Measurements from ENCODE around the gene SDCBP2.

SDCBP2 gene

DNA sequence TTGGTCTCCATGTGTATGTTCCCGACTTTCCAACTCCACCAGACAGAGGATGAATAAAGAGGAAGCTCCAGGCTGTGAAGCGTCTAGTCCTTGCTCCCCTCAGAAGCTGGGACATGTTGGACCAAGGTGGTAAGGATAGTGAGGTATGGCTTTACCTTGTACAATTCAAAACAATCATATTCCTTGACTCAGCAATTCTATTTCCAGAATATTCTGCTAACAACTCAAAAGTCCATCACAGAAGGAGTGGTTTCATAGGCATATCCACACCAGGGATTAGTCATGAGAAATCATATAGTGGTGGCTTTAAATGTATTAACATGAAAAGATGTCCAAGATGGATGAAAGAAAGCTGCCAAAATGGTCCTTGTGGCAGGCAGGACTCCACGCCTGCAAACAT is 44.1 kb upstream of the SDCBP2 start:
- TF ChIP-seq, protein P1, sequence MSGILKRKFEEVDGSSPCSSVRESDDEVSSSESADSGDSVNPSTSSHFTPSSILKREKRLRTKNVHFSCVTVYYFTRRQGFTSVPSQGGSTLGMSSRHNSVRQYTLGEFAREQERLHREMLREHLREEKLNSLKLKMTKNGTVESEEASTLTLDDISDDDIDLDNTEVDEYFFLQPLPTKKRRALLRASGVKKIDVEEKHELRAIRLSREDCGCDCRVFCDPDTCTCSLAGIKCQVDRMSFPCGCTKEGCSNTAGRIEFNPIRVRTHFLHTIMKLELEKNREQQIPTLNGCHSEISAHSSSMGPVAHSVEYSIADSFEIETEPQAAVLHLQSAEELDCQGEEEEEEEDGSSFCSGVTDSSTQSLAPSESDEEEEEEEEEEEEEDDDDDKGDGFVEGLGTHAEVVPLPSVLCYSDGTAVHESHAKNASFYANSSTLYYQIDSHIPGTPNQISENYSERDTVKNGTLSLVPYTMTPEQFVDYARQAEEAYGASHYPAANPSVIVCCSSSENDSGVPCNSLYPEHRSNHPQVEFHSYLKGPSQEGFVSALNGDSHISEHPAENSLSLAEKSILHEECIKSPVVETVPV (CRISPR knock-in tag; IDR thresholded peaks at IDR 0.05), result no peak
- TF ChIP-seq GLIS3 (CRISPR knock-in tag; IDR thresholded peaks at IDR 0.05), result no peak
- TF ChIP-seq, protein P2, sequence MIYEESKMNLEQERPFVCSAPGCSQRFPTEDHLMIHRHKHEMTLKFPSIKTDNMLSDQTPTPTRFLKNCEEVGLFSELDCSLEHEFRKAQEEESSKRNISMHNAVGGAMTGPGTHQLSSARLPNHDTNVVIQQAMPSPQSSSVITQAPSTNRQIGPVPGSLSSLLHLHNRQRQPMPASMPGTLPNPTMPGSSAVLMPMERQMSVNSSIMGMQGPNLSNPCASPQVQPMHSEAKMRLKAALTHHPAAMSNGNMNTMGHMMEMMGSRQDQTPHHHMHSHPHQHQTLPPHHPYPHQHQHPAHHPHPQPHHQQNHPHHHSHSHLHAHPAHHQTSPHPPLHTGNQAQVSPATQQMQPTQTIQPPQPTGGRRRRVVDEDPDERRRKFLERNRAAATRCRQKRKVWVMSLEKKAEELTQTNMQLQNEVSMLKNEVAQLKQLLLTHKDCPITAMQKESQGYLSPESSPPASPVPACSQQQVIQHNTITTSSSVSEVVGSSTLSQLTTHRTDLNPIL (CRISPR knock-in tag; IDR thresholded peaks at IDR 0.05; ENCODE audit: low read depth), result no peak

DNA sequence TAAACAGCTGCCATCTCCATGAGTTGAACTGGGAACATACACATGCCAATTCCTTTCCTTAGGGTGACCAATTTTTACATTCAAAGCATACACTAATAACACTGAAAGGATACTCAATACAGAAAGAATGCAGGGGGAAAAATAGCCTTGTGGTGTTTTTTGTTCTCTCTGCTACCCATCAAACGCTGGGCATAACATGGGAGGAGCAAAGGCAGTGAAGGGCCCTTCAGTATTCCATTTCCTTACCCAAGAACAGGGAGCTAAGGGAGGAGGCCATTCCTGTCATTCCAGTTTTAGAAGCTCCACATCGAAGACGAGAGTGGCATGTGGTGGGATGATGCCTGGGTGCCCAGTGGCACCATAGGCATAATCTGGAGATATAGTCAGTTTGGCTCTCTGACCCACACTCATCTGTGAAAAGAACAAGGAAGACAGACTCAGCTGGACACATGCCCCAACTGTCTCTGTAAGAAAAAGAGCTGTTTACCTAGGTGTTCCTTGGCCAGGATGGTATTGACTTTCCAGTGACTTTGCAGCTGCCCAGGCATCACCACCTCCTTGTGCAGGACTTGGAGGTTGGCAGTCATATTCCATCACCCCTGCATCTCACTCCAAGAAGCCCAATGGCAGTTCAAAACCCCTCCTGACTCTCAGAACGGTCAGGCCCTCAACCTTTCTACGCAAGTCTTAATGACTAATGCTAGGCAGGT is 43.0 kb upstream of the SDCBP2 start:
- ATAC-seq, result no peak

More for the DNA sequence above, 44.1 kb upstream of the SDCBP2 start:
- no peak for ATAC-seq

DNA sequence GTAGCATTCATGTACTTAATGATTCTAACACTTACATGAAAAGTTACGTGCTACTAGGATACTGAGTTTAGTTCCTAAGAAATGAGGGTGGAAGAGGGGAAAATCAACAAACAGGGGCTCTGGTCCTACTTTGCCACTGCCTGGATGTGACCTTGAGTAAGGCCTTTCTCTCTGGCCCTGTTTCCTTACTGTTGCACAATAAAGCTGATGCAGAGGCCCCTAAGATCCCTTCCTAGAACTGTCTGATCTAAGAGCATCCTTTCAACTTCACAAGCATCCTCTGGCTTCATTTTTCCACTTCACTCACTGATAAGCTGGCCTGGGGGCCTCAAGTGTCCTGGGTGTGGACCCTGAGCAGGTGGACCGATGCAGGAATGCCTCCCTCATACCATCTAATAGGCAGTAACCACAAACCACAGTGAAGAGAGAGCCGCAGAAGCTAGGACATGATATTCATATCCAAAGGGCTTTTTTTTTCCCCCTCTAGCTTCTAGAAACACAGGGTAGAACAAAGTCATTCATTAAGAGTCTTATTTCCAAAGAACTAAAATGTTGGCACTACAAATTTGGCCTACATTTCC is 42.4 kb upstream of the SDCBP2 start:
- no peak for ATAC-seq
- TF ChIP-seq SNAI2 (CRISPR knock-in tag; IDR thresholded peaks at IDR 0.05), result no peak
- no peak for TF ChIP-seq ESRRG (CRISPR knock-in tag; IDR thresholded peaks at IDR 0.05)
- TF ChIP-seq ZFP30 (CRISPR knock-in tag; IDR thresholded peaks at IDR 0.05), result no peak
- no peak for TF ChIP-seq ZFP3 (CRISPR knock-in tag; IDR thresholded peaks at IDR 0.05)
- no peak for TF ChIP-seq TOX (CRISPR knock-in tag; IDR thresholded peaks at IDR 0.05; ENCODE audit: borderline replicate concordance)
- no peak for TF ChIP-seq CSDC2 (CRISPR knock-in tag; IDR thresholded peaks at IDR 0.05)
- no peak for TF ChIP-seq ISL1 (CRISPR knock-in tag; IDR thresholded peaks at IDR 0.05)
- no peak for TF ChIP-seq PPARA (CRISPR knock-in tag; IDR thresholded peaks at IDR 0.05; ENCODE audit: borderline replicate concordance)
- TF ChIP-seq, protein P3, sequence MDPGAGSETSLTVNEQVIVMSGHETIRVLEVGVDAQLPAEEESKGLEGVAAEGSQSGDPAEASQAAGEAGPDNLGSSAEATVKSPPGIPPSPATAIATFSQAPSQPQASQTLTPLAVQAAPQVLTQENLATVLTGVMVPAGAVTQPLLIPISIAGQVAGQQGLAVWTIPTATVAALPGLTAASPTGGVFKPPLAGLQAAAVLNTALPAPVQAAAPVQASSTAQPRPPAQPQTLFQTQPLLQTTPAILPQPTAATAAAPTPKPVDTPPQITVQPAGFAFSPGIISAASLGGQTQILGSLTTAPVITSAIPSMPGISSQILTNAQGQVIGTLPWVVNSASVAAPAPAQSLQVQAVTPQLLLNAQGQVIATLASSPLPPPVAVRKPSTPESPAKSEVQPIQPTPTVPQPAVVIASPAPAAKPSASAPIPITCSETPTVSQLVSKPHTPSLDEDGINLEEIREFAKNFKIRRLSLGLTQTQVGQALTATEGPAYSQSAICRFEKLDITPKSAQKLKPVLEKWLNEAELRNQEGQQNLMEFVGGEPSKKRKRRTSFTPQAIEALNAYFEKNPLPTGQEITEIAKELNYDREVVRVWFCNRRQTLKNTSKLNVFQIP (CRISPR knock-in tag; IDR thresholded peaks at IDR 0.05; ENCODE audit: borderline replicate concordance, low read depth), result no peak
- TF ChIP-seq GLIS3 (CRISPR knock-in tag; IDR thresholded peaks at IDR 0.05), result no peak
- TF ChIP-seq ARNTL (CRISPR knock-in tag; IDR thresholded peaks at IDR 0.05; ENCODE audit: borderline replicate concordance, low read depth), result no peak
- TF ChIP-seq, protein P4, sequence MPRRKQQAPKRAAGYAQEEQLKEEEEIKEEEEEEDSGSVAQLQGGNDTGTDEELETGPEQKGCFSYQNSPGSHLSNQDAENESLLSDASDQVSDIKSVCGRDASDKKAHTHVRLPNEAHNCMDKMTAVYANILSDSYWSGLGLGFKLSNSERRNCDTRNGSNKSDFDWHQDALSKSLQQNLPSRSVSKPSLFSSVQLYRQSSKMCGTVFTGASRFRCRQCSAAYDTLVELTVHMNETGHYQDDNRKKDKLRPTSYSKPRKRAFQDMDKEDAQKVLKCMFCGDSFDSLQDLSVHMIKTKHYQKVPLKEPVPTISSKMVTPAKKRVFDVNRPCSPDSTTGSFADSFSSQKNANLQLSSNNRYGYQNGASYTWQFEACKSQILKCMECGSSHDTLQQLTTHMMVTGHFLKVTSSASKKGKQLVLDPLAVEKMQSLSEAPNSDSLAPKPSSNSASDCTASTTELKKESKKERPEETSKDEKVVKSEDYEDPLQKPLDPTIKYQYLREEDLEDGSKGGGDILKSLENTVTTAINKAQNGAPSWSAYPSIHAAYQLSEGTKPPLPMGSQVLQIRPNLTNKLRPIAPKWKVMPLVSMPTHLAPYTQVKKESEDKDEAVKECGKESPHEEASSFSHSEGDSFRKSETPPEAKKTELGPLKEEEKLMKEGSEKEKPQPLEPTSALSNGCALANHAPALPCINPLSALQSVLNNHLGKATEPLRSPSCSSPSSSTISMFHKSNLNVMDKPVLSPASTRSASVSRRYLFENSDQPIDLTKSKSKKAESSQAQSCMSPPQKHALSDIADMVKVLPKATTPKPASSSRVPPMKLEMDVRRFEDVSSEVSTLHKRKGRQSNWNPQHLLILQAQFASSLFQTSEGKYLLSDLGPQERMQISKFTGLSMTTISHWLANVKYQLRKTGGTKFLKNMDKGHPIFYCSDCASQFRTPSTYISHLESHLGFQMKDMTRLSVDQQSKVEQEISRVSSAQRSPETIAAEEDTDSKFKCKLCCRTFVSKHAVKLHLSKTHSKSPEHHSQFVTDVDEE (CRISPR knock-in tag; IDR thresholded peaks at IDR 0.05), result no peak
- no peak for TF ChIP-seq OSR1 (CRISPR knock-in tag; IDR thresholded peaks at IDR 0.05)
- TF ChIP-seq ZNF8 (CRISPR knock-in tag; IDR thresholded peaks at IDR 0.05), result no peak

More for the DNA sequence above, 43.0 kb upstream of the SDCBP2 start:
- TF ChIP-seq, protein P4 (CRISPR knock-in tag; IDR thresholded peaks at IDR 0.05), result no peak
- TF ChIP-seq ZNF565 (CRISPR knock-in tag; conservative IDR thresholded peaks at IDR 0.05; ENCODE audit: low read depth) (no peak), PPARA (CRISPR knock-in tag; IDR thresholded peaks at IDR 0.05; ENCODE audit: borderline replicate concordance) (no peak), OSR1 (CRISPR knock-in tag; IDR thresholded peaks at IDR 0.05) (no peak), ZC3H10 (CRISPR knock-in tag; IDR thresholded peaks at IDR 0.05) (no peak), ESRRG (CRISPR knock-in tag; IDR thresholded peaks at IDR 0.05) (no peak), ARNTL (CRISPR knock-in tag; IDR thresholded peaks at IDR 0.05; ENCODE audit: borderline replicate concordance, low read depth) (no peak), TCF4 (CRISPR knock-in tag; IDR thresholded peaks at IDR 0.05; ENCODE audit: borderline replicate concordance) (no peak), ZFP30 (CRISPR knock-in tag; IDR thresholded peaks at IDR 0.05) (no peak), ZNF70 (CRISPR knock-in tag; IDR thresholded peaks at IDR 0.05) (no peak), ISL1 (CRISPR knock-in tag; IDR thresholded peaks at IDR 0.05) (no peak), TOX (CRISPR knock-in tag; IDR thresholded peaks at IDR 0.05; ENCODE audit: borderline replicate concordance) (no peak), ZFP3 (CRISPR knock-in tag; IDR thresholded peaks at IDR 0.05) (no peak), GLIS3 (CRISPR knock-in tag; IDR thresholded peaks at IDR 0.05) (no peak)
- TF ChIP-seq, protein P3 (CRISPR knock-in tag; IDR thresholded peaks at IDR 0.05; ENCODE audit: borderline replicate concordance, low read depth), result no peak
- TF ChIP-seq, protein P2 (CRISPR knock-in tag; IDR thresholded peaks at IDR 0.05; ENCODE audit: low read depth), result no peak
